Erythroblast (primary cell): ENCODE results near the gene GAST.

Source experiments
- GATA1 ChIP-seq: IDR thresholded peaks from 2 replicates; pipeline ENCODE4 v1.6.1; 2011; ENCODE audit warnings: low read depth, mild to moderate bottlenecking, control low read depth, low read length, moderate library complexity
- POLR2A ChIP-seq: IDR thresholded peaks from 2 replicates; pipeline ENCODE4 v1.6.1; 2011; ENCODE audit warnings: mild to moderate bottlenecking, low read length

- TF ChIP-seq POLR2A (no peak), GATA1 (no peak)
Observed at GRCh38 chr17:41711669-41712400, at the start of gene GAST.
